ENCODE measurements around the gene MRPS16. TPM values are rescaled to one million over a fixed set of nuclear protein-coding genes. Genes with fewer than 3 reads are reported as not detected.
A peak's percentile ranks its signal among the peaks of the same experiment; 100 is the strongest.

The MRPS16 gene
- total and polyA plus RNA-seq, 2 experiments from 2014 or later = 58.7 to 105 TPM

GRCh38 chr10:73246322-73246645 lies 6.2 kb downstream of the MRPS16 start:
- peak overlapping the region; percentile 90 for H3K27ac ChIP-seq
- no peaks in the 10 kb centered on the region for H3K9me3 ChIP-seq (ENCODE audit: low read depth)
- H3K36me3 ChIP-seq (replicated peaks; ENCODE audit: insufficient read depth, low read depth) = no peaks in the 10 kb centered on the region
- no peaks in the 10 kb centered on the region for H3K9me2 ChIP-seq (replicated peaks; ENCODE audit: insufficient read depth)
- no peak for DNase-seq (ENCODE audit: low spot score)
- H3K4me2 ChIP-seq = peak overlapping the region; percentile 83
- 1% methylated on average over 8 of the region's 8 CpGs for WGBS (ENCODE audit: low lambda C conversion rate, missing lambda C conversion rate)
- TF ChIP-seq EZH2phosphoT487 (IDR thresholded peaks at IDR 0.05; ENCODE audit: low read depth, severe bottlenecking, unreplicated experiment) (no peak), EZH2 (IDR thresholded peaks at IDR 0.05; ENCODE audit: borderline replicate concordance) (no peak)
- TF ChIP-seq, protein P1, sequence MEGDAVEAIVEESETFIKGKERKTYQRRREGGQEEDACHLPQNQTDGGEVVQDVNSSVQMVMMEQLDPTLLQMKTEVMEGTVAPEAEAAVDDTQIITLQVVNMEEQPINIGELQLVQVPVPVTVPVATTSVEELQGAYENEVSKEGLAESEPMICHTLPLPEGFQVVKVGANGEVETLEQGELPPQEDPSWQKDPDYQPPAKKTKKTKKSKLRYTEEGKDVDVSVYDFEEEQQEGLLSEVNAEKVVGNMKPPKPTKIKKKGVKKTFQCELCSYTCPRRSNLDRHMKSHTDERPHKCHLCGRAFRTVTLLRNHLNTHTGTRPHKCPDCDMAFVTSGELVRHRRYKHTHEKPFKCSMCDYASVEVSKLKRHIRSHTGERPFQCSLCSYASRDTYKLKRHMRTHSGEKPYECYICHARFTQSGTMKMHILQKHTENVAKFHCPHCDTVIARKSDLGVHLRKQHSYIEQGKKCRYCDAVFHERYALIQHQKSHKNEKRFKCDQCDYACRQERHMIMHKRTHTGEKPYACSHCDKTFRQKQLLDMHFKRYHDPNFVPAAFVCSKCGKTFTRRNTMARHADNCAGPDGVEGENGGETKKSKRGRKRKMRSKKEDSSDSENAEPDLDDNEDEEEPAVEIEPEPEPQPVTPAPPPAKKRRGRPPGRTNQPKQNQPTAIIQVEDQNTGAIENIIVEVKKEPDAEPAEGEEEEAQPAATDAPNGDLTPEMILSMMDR (IDR thresholded peaks at IDR 0.05; ENCODE audit: poor library complexity) = no peak
- H2AFZ ChIP-seq = peak overlapping the region; percentile 65
- H3K4me1 ChIP-seq (ENCODE audit: insufficient read depth) = peaks cover 22% of the 10 kb centered on the region
- H3K4me3 ChIP-seq = peak overlapping the region; percentile 34
- no peaks in the 10 kb centered on the region for H3K27me3 ChIP-seq
- H3K79me2 ChIP-seq = peaks cover 66% of the 10 kb centered on the region
- no peaks in the 10 kb centered on the region for H4K20me1 ChIP-seq (ENCODE audit: insufficient read depth, poor library complexity, severe bottlenecking)

- WGBS (ENCODE audit: low lambda C conversion rate, missing lambda C conversion rate) = 53% methylated on average over 8 of the region's 8 CpGs
- Histone ChIP-seq H3K36me3 (replicated peaks; ENCODE audit: insufficient read depth, low read depth) (no peaks in the 10 kb centered on the region), H3K4me1 (ENCODE audit: insufficient read depth) (peaks cover 16% of the 10 kb centered on the region), H2AFZ (no peak overlapping the region), H3K4me3 (no peak overlapping the region), H3K27ac (no peak overlapping the region), H3K4me2 (peak overlapping the region; percentile 83), H4K20me1 (ENCODE audit: insufficient read depth, poor library complexity, severe bottlenecking) (no peaks in the 10 kb centered on the region), H3K9me2 (replicated peaks; ENCODE audit: insufficient read depth) (no peaks in the 10 kb centered on the region), H3K27me3 (no peaks in the 10 kb centered on the region), H3K79me2 (peaks cover 56% of the 10 kb centered on the region), H3K9me3 (ENCODE audit: low read depth) (no peaks in the 10 kb centered on the region)
- DNase-seq (ENCODE audit: low spot score) = no peak
- TF ChIP-seq EZH2phosphoT487 (IDR thresholded peaks at IDR 0.05; ENCODE audit: low read depth, severe bottlenecking, unreplicated experiment) = no peak
- TF ChIP-seq, protein P1 (IDR thresholded peaks at IDR 0.05; ENCODE audit: poor library complexity) = no peak
- TF ChIP-seq EZH2 (IDR thresholded peaks at IDR 0.05; ENCODE audit: borderline replicate concordance) = no peak
Observed at GRCh38 chr10:73244866-73245477, 7.5 kb downstream of the MRPS16 start.

- Histone ChIP-seq H3K79me2 (peaks cover 17% of the 10 kb centered on the region), H3K4me2 (no peak overlapping the region), H3K9me2 (replicated peaks; ENCODE audit: insufficient read depth) (no peaks in the 10 kb centered on the region), H3K27me3 (no peaks in the 10 kb centered on the region), H2AFZ (no peak overlapping the region), H3K4me3 (no peak overlapping the region), H3K4me1 (ENCODE audit: insufficient read depth) (peaks cover under 1% of the 10 kb centered on the region), H4K20me1 (ENCODE audit: insufficient read depth, poor library complexity, severe bottlenecking) (no peaks in the 10 kb centered on the region), H3K27ac (no peak overlapping the region), H3K36me3 (replicated peaks; ENCODE audit: insufficient read depth, low read depth) (no peaks in the 10 kb centered on the region), H3K9me3 (ENCODE audit: low read depth) (no peaks in the 10 kb centered on the region)
- DNase-seq (ENCODE audit: low spot score) = no peak
- WGBS (ENCODE audit: low lambda C conversion rate, missing lambda C conversion rate) = 97% methylated on average over 2 of the region's 2 CpGs
- TF ChIP-seq EZH2 (IDR thresholded peaks at IDR 0.05; ENCODE audit: borderline replicate concordance) (no peak), EZH2phosphoT487 (IDR thresholded peaks at IDR 0.05; ENCODE audit: low read depth, severe bottlenecking, unreplicated experiment) (no peak)
- TF ChIP-seq, protein P1 (IDR thresholded peaks at IDR 0.05; ENCODE audit: poor library complexity) = no peak
Observed at GRCh38 chr10:73239908-73240307, 12.5 kb downstream of the MRPS16 start.

Data from hepatocyte (in vitro differentiated cells).